GM15510 (cell line): Measurements from ENCODE around the gene UTS2B.

Experiments
- POLR2A ChIP-seq: IDR thresholded peaks from 3 replicates; pipeline ENCODE4 v1.6.1; 2011; ENCODE audit warnings: borderline replicate concordance; ENCODE audit not compliant: insufficient read length; ENCODE audit errors: extremely low read depth

The UTS2B gene

GRCh38 chr3:191360620-191361019 is 30.3 kb upstream of the UTS2B start:
- TF ChIP-seq POLR2A: no peak

DNA sequence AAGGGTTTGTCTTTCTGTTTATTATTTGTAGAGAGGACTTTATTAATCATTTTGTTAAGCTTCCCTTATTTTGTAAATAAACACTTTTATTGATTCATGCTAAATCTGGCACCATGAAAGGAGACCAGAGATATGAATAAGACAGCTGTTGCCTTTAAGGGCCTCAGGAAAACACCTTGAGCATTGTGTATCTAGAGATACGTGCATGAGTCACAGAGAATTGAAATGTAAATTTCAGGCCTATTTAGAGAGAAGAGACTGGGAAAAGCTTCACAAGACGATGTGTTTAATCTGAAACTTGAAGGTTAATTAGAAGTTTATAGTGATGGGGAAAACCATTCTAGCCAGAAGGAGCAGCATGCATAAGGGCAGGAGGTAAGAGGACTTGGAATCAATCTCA is 28.6 kb upstream of the UTS2B start:
- no peak for TF ChIP-seq POLR2A

DNA sequence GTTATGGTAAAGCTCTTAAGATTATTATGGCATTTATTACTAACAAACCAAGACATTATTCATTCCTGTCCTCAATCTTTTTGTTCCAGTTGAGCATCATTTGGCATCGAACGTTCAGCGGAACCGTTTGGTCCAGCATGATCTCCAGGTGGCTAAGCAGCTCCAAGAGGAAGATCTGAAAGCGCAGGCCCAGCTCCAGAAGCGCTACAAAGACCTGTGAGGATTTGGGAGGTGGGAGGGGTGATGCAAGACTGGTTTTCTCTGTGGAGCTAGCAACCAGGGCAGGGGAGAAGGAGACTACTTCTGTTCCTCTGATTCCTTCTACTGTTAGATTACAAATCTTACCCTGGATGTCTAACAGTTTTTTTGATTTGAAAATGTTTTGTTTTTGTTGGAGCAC is 27.6 kb upstream of the UTS2B start:
- TF ChIP-seq POLR2A: no peak

DNA sequence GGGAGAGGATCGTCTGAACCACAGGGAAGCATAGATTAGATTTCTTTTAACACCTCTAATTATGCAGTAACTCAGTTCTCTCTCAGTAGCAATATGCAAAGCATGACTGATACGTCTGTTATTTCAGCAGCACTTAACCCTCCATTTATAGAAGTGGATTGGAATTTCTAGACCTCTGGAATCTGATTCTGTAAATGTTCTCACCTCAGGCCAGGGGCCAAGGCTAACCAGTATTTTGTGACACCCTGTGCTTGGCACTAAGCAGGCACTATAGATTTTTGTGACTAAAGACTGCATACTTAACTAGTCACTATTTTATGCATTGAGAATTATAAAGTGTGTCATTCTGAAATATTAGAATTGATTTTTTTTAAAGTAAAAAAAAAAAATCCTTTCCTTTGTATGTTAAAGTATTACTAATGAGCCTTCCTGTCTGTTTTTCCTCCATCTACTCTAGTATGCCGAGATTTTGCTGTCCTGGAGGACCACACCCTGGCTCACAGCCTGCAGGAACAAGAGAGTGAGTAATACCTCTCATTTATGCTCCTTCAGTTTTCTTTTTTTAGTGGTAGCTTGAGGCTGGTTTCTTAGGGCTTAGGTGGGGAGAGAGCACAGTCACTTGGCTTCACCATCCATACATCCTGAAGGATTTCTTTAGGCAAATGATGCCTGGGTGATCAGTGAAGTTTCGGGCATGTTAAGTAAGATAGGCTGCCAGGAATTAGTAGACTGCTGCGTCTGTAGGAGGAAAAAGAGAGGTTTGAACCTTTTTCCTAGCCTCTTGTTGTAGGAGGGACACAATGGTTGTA is 26.5 kb upstream of the UTS2B start:
- TF ChIP-seq POLR2A: no peak

DNA sequence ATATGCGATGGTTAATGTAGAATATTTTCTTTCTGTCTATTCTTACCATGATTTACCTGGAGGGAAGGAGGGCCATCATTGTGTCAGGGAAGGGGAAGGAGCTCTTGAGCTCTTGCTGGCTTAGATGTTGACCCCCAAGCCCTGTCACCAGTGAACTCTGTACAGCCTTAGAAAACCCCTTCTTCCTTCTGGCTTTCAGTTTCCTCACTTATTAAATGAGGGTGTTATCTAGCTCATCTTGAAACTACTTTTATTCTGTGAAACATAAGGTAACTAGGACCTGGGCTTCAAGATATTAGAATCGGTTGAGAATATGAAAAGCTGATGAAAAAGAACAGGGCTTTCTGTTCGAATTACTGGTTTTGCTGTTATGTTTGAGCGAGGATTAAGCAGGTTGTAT is 25.1 kb upstream of the UTS2B start:
- no peak for TF ChIP-seq POLR2A

DNA sequence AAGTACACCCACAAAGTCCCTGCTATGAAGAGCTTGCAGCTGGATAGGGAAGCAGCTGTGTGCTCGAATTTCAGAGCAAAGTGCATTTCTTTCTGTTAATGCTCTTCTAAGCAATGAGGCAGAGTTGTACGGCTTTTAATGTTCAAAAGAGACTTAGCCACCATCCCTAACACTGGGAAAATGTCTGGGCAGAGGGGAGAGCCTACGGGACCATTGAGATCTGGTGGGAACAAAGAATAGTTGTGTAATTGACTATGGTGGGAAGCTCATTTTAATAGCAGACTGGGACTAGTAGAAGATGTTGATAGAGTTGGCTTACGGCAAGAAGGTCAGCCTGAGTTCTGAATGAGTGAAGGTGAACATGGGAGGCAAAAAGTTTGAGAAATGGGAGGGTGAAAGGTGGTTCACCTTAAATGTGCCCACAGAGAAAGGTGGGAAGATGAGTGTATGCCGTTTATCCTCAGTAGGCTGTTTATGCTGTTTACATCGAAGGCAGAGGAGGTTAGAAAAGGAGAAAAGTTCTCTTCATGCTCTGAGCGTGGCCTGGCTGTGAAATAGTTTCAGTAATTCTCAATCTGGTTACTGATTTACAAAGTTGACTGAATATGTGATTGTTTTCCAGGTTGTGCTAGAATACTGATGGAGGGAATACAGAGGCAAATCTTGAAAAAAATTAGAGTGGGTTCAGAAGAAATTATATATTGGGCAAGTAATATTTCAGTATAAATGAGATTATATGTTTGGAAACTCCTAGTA is 22.9 kb upstream of the UTS2B start:
- no peak for TF ChIP-seq POLR2A

DNA sequence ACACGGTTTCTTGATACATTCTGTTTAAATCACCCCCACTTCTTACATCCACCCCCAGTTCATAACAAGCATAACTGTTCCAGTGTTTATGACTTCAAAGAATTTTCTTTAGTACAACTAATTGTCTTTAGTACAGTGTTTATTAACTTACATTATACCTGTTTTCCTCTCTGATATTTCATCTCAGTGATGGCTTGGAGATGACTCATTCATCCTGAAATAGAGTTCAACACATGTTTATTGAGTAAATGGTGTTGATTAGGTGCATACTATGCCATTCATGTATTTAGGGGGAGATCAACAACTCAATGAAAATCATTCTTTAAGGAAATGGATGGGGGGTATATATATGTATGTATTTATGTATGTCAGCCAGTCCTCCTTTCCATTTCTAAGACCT is 21.7 kb upstream of the UTS2B start:
- no peak for TF ChIP-seq POLR2A

GRCh38 chr3:191350396-191351090 is 20.2 kb upstream of the UTS2B start:
- TF ChIP-seq POLR2A: no peak

GRCh38 chr3:191348098-191348497 is 17.8 kb upstream of the UTS2B start:
- TF ChIP-seq POLR2A: no peak

DNA sequence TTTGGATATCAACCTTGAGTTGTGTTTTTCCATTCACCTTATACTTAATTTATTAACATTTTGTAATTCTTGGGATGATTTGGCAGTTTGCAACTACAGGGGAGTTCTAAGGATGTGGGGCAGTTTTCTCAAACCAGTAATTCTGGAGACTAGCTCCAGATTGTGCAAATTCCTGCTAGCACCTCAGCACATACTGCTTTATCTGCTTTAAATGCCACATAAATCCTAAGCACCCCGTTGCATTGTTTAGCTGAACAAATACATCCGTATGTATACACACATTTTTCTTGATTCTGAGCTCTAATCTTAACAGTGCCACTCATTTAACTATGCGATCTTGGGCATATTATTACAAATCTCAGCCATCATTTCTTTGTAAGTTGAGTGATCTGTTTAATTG is 16.9 kb upstream of the UTS2B start:
- TF ChIP-seq POLR2A: no peak

GRCh38 chr3:191345334-191345733 is 15.0 kb upstream of the UTS2B start:
- no peak for TF ChIP-seq POLR2A

- TF ChIP-seq POLR2A: no peak
Observed at GRCh38 chr3:191343913-191344312, 13.6 kb upstream of the UTS2B start.

GRCh38 chr3:191343115-191343514 is 12.8 kb upstream of the UTS2B start:
- TF ChIP-seq POLR2A: no peak

- TF ChIP-seq POLR2A: no peak
Observed at GRCh38 chr3:191342411-191342810, 12.1 kb upstream of the UTS2B start.

- no peak for TF ChIP-seq POLR2A
Observed at GRCh38 chr3:191342006-191342405, 11.7 kb upstream of the UTS2B start.
